Activated T-cell treated with anti-CD3 and anti-CD28 coated beads for 48 hours (primary cell): Measurements from ENCODE around the gene ASIP.
"Not testable (repeated sequence)": the region's sequence is repeated elsewhere in the genome, so short reads cannot be mapped to it uniquely, and the experiment has no call there.

Experiments used
- DNase-seq: peaks from one replicate; pipeline ENCODE4 v3.0.0-alpha.2; 2020; ENCODE audit warnings: low read depth

Gene ASIP

GRCh38 chr20:34285450-34285849, 44.2 kb downstream of the ASIP start:
- DNase-seq, result no peak

- DNase-seq, result not testable (repeated sequence)
Observed at GRCh38 chr20:34287500-34287899, 46.3 kb downstream of the ASIP start.

- no peak for DNase-seq
Observed at GRCh38 chr20:34290471-34290870, 49.2 kb downstream of the ASIP start.

- no peak for DNase-seq
Observed at GRCh38 chr20:34292496-34292895, 51.3 kb downstream of the ASIP start.

- DNase-seq, result no peak
Observed at GRCh38 chr20:34293119-34293518, 51.9 kb downstream of the ASIP start.

- no peak for DNase-seq
Observed at GRCh38 chr20:34293589-34293988, 52.4 kb downstream of the ASIP start.

- DNase-seq, result no peak
Observed at GRCh38 chr20:34294563-34294962, 53.3 kb downstream of the ASIP start.

- no peak for DNase-seq
Observed at GRCh38 chr20:34295284-34295683, 54.1 kb downstream of the ASIP start.

GRCh38 chr20:34296468-34296867, 55.2 kb downstream of the ASIP start:
- DNase-seq, result no peak

GRCh38 chr20:34298294-34298784, 57.1 kb downstream of the ASIP start:
- DNase-seq, result not testable (repeated sequence)

GRCh38 chr20:34299556-34300255, 58.5 kb downstream of the ASIP start:
- no peak for DNase-seq

GRCh38 chr20:34300256-34300806, 59.1 kb downstream of the ASIP start:
- DNase-seq, result no peak

GRCh38 chr20:34300809-34301586, 59.8 kb downstream of the ASIP start:
- DNase-seq, result no peak

GRCh38 chr20:34301587-34302311, 60.5 kb downstream of the ASIP start:
- no peak for DNase-seq

- no peak for DNase-seq
Observed at GRCh38 chr20:34302312-34302722, 61.1 kb downstream of the ASIP start.

- DNase-seq, result peak; percentile 94
Observed at GRCh38 chr20:34302723-34303533, 61.7 kb downstream of the ASIP start, which contains the start of gene AHCY. AHCY (minus strand) TSS chr20:34303355; CDS start chr20:34303270, 85 bp downstream.

GRCh38 chr20:34305333-34306230, 64.4 kb downstream of the ASIP start:
- DNase-seq, result no peak

GRCh38 chr20:34309691-34310090, 68.5 kb downstream of the ASIP start:
- DNase-seq, result no peak

GRCh38 chr20:34310481-34311117, 69.4 kb downstream of the ASIP start:
- no peak for DNase-seq
